Hypothalamus (tissue), 51 donors: ENCODE measurements around the gene EZH2.
A peak's percentile ranks its signal among the peaks of the same experiment; 100 is the strongest.

ENCODE experiments used
- DNase-seq, 51 donors: peaks; one replicate each; lab custom pipeline; 2025; lab: John Stamatoyannopoulos, UW

The EZH2 gene

GRCh38 chr7:148901178-148901577 lies 17.1 kb upstream of the EZH2 start:
- DNase-seq = no peak

- DNase-seq = no peak
Measured at GRCh38 chr7:148898845-148899484, 14.9 kb upstream of the EZH2 start.

- DNase-seq = no peak
Measured at GRCh38 chr7:148894591-148894990, 10.5 kb upstream of the EZH2 start.

GRCh38 chr7:148893071-148893470 lies 9.0 kb upstream of the EZH2 start:
- DNase-seq = no peak

GRCh38 chr7:148888300-148888699 lies 4.2 kb upstream of the EZH2 start:
- no peak for DNase-seq

GRCh38 chr7:148886844-148887243 lies 2.8 kb upstream of the EZH2 start:
- DNase-seq = no peak

GRCh38 chr7:148884299-148885022 lies 370 bp upstream of the EZH2 start:
- peak; percentile 44 to 96 (median 87) for DNase-seq

GRCh38 chr7:148883266-148884048 lies 634 bp downstream of the EZH2 start:
- peak in 28 of 51 donors; percentile 9 to 52 (median 32) for DNase-seq

- peak in 2 of 51 donors; percentile 2 to 12 for DNase-seq
Measured at GRCh38 chr7:148882841-148883265, 1.2 kb downstream of the EZH2 start.

GRCh38 chr7:148882192-148882591 lies 1.9 kb downstream of the EZH2 start:
- DNase-seq = no peak

- no peak for DNase-seq
Measured at GRCh38 chr7:148878317-148878716, 5.8 kb downstream of the EZH2 start.

GRCh38 chr7:148877517-148877916 lies 6.6 kb downstream of the EZH2 start:
- DNase-seq = no peak

GRCh38 chr7:148872188-148872587 lies 11.9 kb downstream of the EZH2 start:
- no peak for DNase-seq

GRCh38 chr7:148871551-148871950 lies 12.5 kb downstream of the EZH2 start:
- DNase-seq = no peak

- DNase-seq = no peak
Measured at GRCh38 chr7:148871030-148871429, 13.1 kb downstream of the EZH2 start.

- DNase-seq = no peak
Measured at GRCh38 chr7:148868378-148868674, 15.8 kb downstream of the EZH2 start.

GRCh38 chr7:148867596-148868377 lies 16.3 kb downstream of the EZH2 start:
- DNase-seq = no peak

- no peak for DNase-seq
Measured at GRCh38 chr7:148866362-148866761, 17.7 kb downstream of the EZH2 start.

- no peak for DNase-seq
Measured at GRCh38 chr7:148865283-148865682, 18.8 kb downstream of the EZH2 start.

GRCh38 chr7:148863324-148863723 lies 20.8 kb downstream of the EZH2 start:
- DNase-seq = no peak

GRCh38 chr7:148862481-148862880 lies 21.6 kb downstream of the EZH2 start:
- DNase-seq = no peak
